OCI-LY7 (cell line): ENCODE data around the gene ROR2.

Experiments used
- CTCF ChIP-seq: fragments of 200-600 bp; sonication (generic); conservative IDR thresholded peaks from 2 replicates; pipeline ENCODE4 v1.5.1; 2014; ENCODE audit warnings: mild to moderate bottlenecking, antibody characterized with exemption, low read length, moderate library complexity, mixed read lengths
- EZH2phosphoT487 ChIP-seq: fragments of 200-600 bp; sonication (generic); IDR thresholded peaks from 2 replicates; pipeline ENCODE4 v1.6.1; 2018; ENCODE audit warnings: low read depth, borderline replicate concordance, mild to moderate bottlenecking, mixed run types, antibody characterized with exemption, low read length, moderate library complexity, mixed read lengths

- TF ChIP-seq CTCF (no peak), EZH2phosphoT487 (no peak)
These were observed 97.2 kb downstream of the ROR2 start for GRCh38 chr9:91852801-91853347.
